Measurements from ENCODE around the gene BCR.

GRCh38 chr22:23356094-23356493 lies 175.8 kb downstream of the BCR start:
- TF ChIP-seq CTCF (conservative IDR thresholded peaks at IDR 0.05; ENCODE audit: low read length) (no peak), EZH2phosphoT487 (IDR thresholded peaks at IDR 0.05; ENCODE audit: borderline replicate concordance, low read depth, low read length) (no peak)
